Uterine smooth muscle cell (primary cell): Measurements from ENCODE around the gene PANK3. TPM values are rescaled to one million over a fixed set of nuclear protein-coding genes. Genes with fewer than 3 reads are reported as not detected.

ENCODE experiments used
- total RNA-seq: library from RNA; depleted of rRNA; stranded (reverse); fragments of >200 nt; gene quantifications from 2 replicates; pipeline ENCODE4 v1.2.3, GENCODE V29; 2014

Gene PANK3
- total RNA-seq, result 48.3 and 54.6 TPM in 2 replicates

GRCh38 chr5:168578538-168579487 is at the start of gene PANK3:
TSS of gene PANK3 (minus strand) at chr5:168579368. CDS start at chr5:168579283, 85 bp downstream.

DNA sequence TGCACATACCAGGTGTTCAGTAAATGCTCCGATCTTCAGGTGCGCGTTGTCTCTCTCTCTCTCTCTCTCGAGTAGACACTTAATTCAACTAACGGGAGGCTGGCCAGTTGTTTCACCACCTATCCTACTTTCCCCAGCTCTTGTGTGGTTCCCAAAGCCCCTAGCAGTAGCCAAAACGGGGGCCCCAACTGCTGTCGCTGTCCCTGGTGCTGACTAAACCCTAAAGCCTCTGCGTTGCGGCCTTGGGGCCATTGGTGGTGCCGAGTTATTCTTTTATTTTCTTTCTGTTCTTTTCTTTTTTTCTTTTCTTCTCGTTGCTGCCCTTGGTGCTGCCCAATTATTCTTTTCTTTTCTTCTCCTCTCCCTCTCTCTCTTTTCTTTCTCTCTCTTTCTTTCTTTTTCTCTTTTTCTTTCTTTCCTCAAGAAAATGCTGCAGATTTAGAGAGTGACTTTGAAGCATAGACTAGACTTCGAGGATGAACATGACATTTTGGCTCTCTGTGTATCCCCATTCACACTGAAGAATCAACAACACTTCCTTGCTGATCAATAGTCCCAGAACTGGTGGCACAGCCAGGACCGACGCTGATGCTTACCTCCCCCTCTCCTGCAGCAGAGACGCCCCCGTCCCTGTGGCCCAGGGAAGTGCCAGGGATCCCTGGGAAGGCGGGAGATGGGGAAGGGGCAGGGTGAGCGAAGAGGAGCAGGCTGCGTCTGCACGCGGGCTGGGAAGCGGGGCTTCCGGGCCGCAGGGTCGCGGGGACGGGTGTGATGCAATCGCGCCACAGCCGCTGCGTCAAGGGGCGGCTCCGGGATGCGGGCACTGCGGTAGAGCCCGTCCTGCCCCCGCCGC is 50.4 kb downstream of the PANK3 start, which contains the start of gene FBLL1:
Gene FBLL1, plus strand, starts transcription at position 785 of the 853 bp plus-strand sequence. CDS start 200 bp downstream, outside the sequence.

Other genes starting within 250 kb of the PANK3 start
- 187 and 243 TPM in 2 replicates for gene RARS1, start 92.9 kb downstream of the PANK3 start, total RNA-seq
- gene FBLL1, start 50.1 kb downstream of the PANK3 start, total RNA-seq, result 0.33 and 0.75 TPM in 2 replicates